Common myeloid progenitor, CD34-positive (primary cell): ENCODE measurements around the gene SOX14.

ENCODE experiments used
- CTCF ChIA-PET: fragments of 350-600 bp; sonication (Branson Sonifier 250); formaldehyde crosslinking; loops from one replicate; lab custom pipeline; 2021; ENCODE audit warnings: antibody characterized with exemption; lab: Charles Lee
- POLR2A ChIA-PET: fragments of 350-600 bp; sonication (Branson Sonifier 250); formaldehyde crosslinking; loops from one replicate; lab custom pipeline; 2021; ENCODE audit warnings: antibody characterized with exemption; lab: Charles Lee
- DNase-seq, 3 donors: peaks; one replicate each; pipeline versions ENCODE4 v3.0.0 to v3.0.0-alpha.2; 2013
- H3K27ac ChIP-seq, 2 experiments: 1 replicate in 1 of 2; 2 replicates in 1 of 2; pipeline ENCODE4 v1.7.0; 2013; ENCODE audit warnings: inconsistent platforms in 2 of 2, low read length in 2 of 2, mild to moderate bottlenecking in 2 of 2, low read depth in 1 of 2, moderate library complexity in 1 of 2; ENCODE audit not compliant: severe bottlenecking in 2 of 2, insufficient read depth in 1 of 2, poor library complexity in 1 of 2
- H3K27me3 ChIP-seq, 5 experiments: replicated peaks in 2 of 5; 1 replicate in 3 of 5; 2 replicates in 2 of 5; pipeline versions ENCODE4 v1.6.1 to v1.7.0; 2013; ENCODE audit warnings: low read length in 4 of 5, mild to moderate bottlenecking in 2 of 5, moderate library complexity in 2 of 5, inconsistent platforms in 1 of 5; ENCODE audit not compliant: insufficient read depth in 5 of 5, control insufficient read depth in 4 of 5
- H3K36me3 ChIP-seq, 4 experiments: 1 replicate in 2 of 4; 2 replicates in 2 of 4; pipeline versions ENCODE4 v1.6.1 to v1.7.0; 2013; ENCODE audit warnings: low read length in 3 of 4, control low read depth in 1 of 4, mild to moderate bottlenecking in 1 of 4; ENCODE audit not compliant: control insufficient read depth in 4 of 4, insufficient read depth in 4 of 4
- H3K4me1 ChIP-seq, 4 experiments: 1 replicate in 3 of 4; 2 replicates in 1 of 4; pipeline versions ENCODE4 v1.6.1 to v1.7.1; 2013; ENCODE audit warnings: low read length in 3 of 4, mild to moderate bottlenecking in 3 of 4, control low read depth in 1 of 4, inconsistent platforms in 1 of 4, moderate library complexity in 1 of 4; ENCODE audit not compliant: control insufficient read depth in 4 of 4, insufficient read depth in 4 of 4; ENCODE audit errors: control extremely low read depth in 1 of 4
- H3K4me3 ChIP-seq, 7 experiments: 1 replicate in 4 of 7; 2 replicates in 3 of 7; pipeline versions ENCODE4 v1.5.1 to v1.7.0; 2013; ENCODE audit warnings: mild to moderate bottlenecking in 7 of 7, low read length in 6 of 7, moderate library complexity in 6 of 7, inconsistent platforms in 2 of 7, low read depth in 2 of 7, control low read depth in 1 of 7; ENCODE audit not compliant: insufficient read depth in 4 of 7, control insufficient read depth in 1 of 7; ENCODE audit errors: extremely low read depth in 1 of 7
- H3K9me3 ChIP-seq, 5 experiments: 1 replicate in 4 of 5; 2 replicates in 1 of 5; pipeline versions ENCODE4 v1.6.1 to v1.7.1; 2013; ENCODE audit warnings: low read length in 4 of 5, mild to moderate bottlenecking in 2 of 5, inconsistent platforms in 1 of 5, low read depth in 1 of 5, moderate library complexity in 1 of 5; ENCODE audit not compliant: control insufficient read depth in 4 of 5, insufficient read depth in 2 of 5; ENCODE audit errors: control extremely low read depth in 1 of 5
- whole genome bisulfite sequencing: methylation state at CpG from one replicate; pipeline ENCODE4 v1.1.5; 2013; ENCODE audit not compliant: insufficient coverage; 5-methylcytosine and 5-hydroxymethylcytosine counted together

Gene SOX14

GRCh38 chr3:137807998-137808397 is 43.9 kb downstream of the SOX14 start:
- WGBS = 24% methylated on average over 9 of the region's 9 CpGs
- H3K36me3 ChIP-seq = no peaks in the 10 kb centered on the region
- no peak for DNase-seq
- H3K9me3 ChIP-seq = peaks cover 0 to 1% (median 0%) of the 10 kb centered on the region in 5 experiments
- ChIA-PET CTCF (no interaction called here), POLR2A (no interaction called here)
- H3K4me3 ChIP-seq = no peak overlapping the region
- peaks cover 0 to 15% (median 0%) of the 10 kb centered on the region in 5 experiments for H3K27me3 ChIP-seq
- no peaks in the 10 kb centered on the region for H3K4me1 ChIP-seq
- H3K27ac ChIP-seq = no peak overlapping the region

GRCh38 chr3:137809509-137809908 is 45.4 kb downstream of the SOX14 start:
- Histone ChIP-seq H3K4me1 (no peaks in the 10 kb centered on the region), H3K9me3 (no peaks in the 10 kb centered on the region), H3K36me3 (no peaks in the 10 kb centered on the region), H3K27me3 (peaks cover 0 to 15% (median 0%) of the 10 kb centered on the region in 5 experiments), H3K4me3 (no peak overlapping the region), H3K27ac (no peak overlapping the region)
- no peak for DNase-seq
- ChIA-PET CTCF (no interaction called here), POLR2A (no interaction called here)

- DNase-seq = no peak
- ChIA-PET CTCF (no interaction called here), POLR2A (no interaction called here)
- Histone ChIP-seq H3K9me3 (no peaks in the 10 kb centered on the region), H3K27ac (no peak overlapping the region), H3K27me3 (peaks cover 0 to 15% (median 2%) of the 10 kb centered on the region in 5 experiments), H3K4me3 (no peak overlapping the region), H3K36me3 (no peaks in the 10 kb centered on the region), H3K4me1 (no peaks in the 10 kb centered on the region)
- 24% methylated on average over 3 of the region's 4 CpGs for WGBS
These were observed 47.9 kb downstream of the SOX14 start for GRCh38 chr3:137812023-137812422.

GRCh38 chr3:137815251-137815650 is 51.1 kb downstream of the SOX14 start:
- H3K9me3 ChIP-seq = no peaks in the 10 kb centered on the region
- DNase-seq = no peak

More at GRCh38 chr3:137815251-137815650, 51.1 kb downstream of the SOX14 start:
- no peak overlapping the region for H3K27ac ChIP-seq
- CTCF ChIA-PET = no interaction called here
- POLR2A ChIA-PET = no interaction called here
- H3K4me3 ChIP-seq = no peak overlapping the region
- 97% methylated on average over 8 of the region's 8 CpGs for WGBS
- no peaks in the 10 kb centered on the region for H3K4me1 ChIP-seq
- no peaks in the 10 kb centered on the region for H3K36me3 ChIP-seq
- H3K27me3 ChIP-seq = peaks cover 0 to 4% (median 2%) of the 10 kb centered on the region in 5 experiments
